ENCODE data around the gene KIAA1217.

KIAA1217 gene

GRCh38 chr10:24406809-24407483, 198.0 kb downstream of the KIAA1217 start:
- Mint-ChIP-seq H3K4me3 (no peak overlapping the region), H3K36me3 (no peaks in the 10 kb centered on the region), H3K27me3 (no peaks in the 10 kb centered on the region), H3K27ac (no peak overlapping the region), H3K4me1 (no peaks in the 10 kb centered on the region), H3K9me3 (peaks cover 1% of the 10 kb centered on the region)
- DNase-seq (ENCODE audit: low spot score in 2 of 2) (no peak), ATAC-seq (ENCODE audit: low read depth) (no peak)

DNA sequence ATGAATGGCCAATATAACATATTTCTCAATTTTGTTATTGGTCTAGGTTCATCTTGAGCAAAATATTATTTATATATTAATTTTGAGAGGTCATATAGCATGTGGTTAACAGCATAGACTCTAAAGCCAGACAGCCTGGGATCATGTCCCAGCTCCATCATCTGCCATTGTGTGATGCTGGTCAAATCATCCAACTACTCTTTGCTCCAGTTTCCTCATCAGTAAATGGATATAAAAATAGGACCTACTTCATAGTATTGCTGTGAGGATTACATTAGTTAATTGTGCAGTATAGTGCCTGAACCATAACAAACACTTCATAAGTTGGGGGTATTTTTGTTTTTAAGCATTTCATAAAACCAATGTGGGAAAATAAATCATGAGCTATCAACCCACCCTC, 199.0 kb downstream of the KIAA1217 start:
- no peaks in the 10 kb centered on the region for H3K27me3 Mint-ChIP-seq
- H3K36me3 Mint-ChIP-seq = no peaks in the 10 kb centered on the region
- H3K4me3 Mint-ChIP-seq = no peak overlapping the region
- no peak overlapping the region for H3K27ac Mint-ChIP-seq
- ATAC-seq (ENCODE audit: low read depth) (no peak), DNase-seq (ENCODE audit: low spot score in 2 of 2) (no peak)
- no peaks in the 10 kb centered on the region for H3K4me1 Mint-ChIP-seq
- peaks cover 1% of the 10 kb centered on the region for H3K9me3 Mint-ChIP-seq

DNA sequence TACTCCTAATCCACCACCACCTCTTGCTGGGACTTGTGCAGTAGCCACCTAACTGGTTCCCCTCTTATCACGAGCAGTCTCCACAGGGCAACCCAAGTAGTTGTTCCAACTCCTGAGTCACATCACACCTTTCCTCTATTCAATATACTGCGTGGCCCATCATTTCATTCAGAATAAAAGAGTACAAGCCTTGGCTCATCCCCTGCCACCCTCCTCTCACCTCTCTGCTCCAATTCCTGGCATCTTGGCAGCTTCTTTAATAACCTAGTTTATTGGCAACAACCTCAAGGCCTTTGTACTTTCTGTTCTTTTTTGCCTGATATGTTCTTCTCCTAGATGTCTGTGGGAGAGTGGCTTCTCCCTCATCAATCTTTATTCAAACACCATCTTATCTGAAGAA, 199.4 kb downstream of the KIAA1217 start:
- Mint-ChIP-seq H3K4me3 (no peak overlapping the region), H3K36me3 (no peaks in the 10 kb centered on the region), H3K4me1 (no peaks in the 10 kb centered on the region), H3K27ac (no peak overlapping the region), H3K27me3 (no peaks in the 10 kb centered on the region), H3K9me3 (peaks cover 1% of the 10 kb centered on the region)
- ATAC-seq (ENCODE audit: low read depth) (no peak), DNase-seq (ENCODE audit: low spot score in 2 of 2) (no peak)

DNA sequence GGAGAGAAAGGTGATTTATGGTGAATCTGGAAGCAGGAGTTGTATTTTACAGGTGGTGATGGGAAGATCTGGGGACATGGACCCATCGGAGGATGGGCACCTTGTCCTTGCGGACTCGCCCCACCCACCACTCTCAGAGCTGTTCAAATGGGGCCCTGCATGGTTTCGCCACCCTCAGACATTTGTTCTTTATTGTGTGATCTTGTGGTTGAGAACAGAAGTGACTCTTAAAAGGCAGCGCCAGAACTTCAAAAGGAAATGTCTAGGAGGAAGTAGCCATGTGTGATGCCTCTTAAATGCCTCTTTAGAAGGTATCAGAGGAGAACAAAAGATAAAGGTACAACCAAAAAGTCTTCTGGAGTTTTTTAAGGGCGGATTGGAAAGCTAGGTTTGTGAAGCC, 205.7 kb downstream of the KIAA1217 start:
- no peak overlapping the region for H3K27ac Mint-ChIP-seq

DNA sequence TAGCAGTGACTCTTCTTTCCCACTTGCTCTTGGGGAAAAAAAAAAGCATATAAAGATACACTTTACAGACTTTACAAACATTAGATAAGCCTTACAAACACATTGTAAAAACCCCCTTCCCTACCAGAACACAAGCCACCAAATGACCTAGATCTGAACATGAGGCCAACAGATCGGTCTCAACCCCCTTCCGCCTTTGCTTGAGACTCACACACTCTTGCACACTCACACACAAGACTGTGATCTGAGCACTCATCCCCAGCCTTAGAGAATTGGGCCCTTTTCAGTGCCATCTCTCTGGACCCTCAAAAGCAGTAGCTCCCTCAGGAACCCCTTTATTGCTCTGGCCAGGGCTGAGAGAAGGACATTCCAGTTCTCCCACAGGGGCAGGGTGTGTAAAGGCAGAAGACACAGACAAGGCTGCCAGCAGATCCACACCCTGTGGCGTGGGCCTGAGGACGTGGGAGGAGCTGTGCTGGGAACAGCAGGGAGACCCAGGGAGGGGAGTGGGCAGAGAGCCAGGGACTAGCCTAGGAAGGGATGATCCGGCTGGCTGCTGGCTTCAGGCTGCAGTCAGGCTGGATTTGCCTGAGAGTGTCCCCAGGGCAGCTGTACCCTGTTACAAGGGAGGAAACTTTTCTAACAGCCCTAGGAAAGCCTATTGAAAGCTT, 206.7 kb downstream of the KIAA1217 start:
- H3K27me3 Mint-ChIP-seq = no peaks in the 10 kb centered on the region
- no peaks in the 10 kb centered on the region for H3K9me3 Mint-ChIP-seq
- DNase-seq (ENCODE audit: low spot score in 2 of 2) (no peak), ATAC-seq (ENCODE audit: low read depth) (no peak)
- no peak overlapping the region for H3K4me3 Mint-ChIP-seq
- no peaks in the 10 kb centered on the region for H3K4me1 Mint-ChIP-seq
- no peaks in the 10 kb centered on the region for H3K36me3 Mint-ChIP-seq
- H3K27ac Mint-ChIP-seq = no peak overlapping the region

More for the DNA sequence above, 205.7 kb downstream of the KIAA1217 start:
- ATAC-seq (ENCODE audit: low read depth) (no peak), DNase-seq (ENCODE audit: low spot score in 2 of 2) (no peak)
- Mint-ChIP-seq H3K36me3 (no peaks in the 10 kb centered on the region), H3K4me3 (no peak overlapping the region), H3K4me1 (no peaks in the 10 kb centered on the region), H3K27me3 (no peaks in the 10 kb centered on the region), H3K9me3 (no peaks in the 10 kb centered on the region)

GRCh38 chr10:24416248-24416647, 207.3 kb downstream of the KIAA1217 start:
- DNase-seq (ENCODE audit: low spot score in 2 of 2) (no peak), ATAC-seq (ENCODE audit: low read depth) (no peak)
- H3K9me3 Mint-ChIP-seq = no peaks in the 10 kb centered on the region
- no peak overlapping the region for H3K27ac Mint-ChIP-seq
- H3K27me3 Mint-ChIP-seq = no peaks in the 10 kb centered on the region
- no peak overlapping the region for H3K4me3 Mint-ChIP-seq
- H3K4me1 Mint-ChIP-seq = no peaks in the 10 kb centered on the region
- no peaks in the 10 kb centered on the region for H3K36me3 Mint-ChIP-seq

DNA sequence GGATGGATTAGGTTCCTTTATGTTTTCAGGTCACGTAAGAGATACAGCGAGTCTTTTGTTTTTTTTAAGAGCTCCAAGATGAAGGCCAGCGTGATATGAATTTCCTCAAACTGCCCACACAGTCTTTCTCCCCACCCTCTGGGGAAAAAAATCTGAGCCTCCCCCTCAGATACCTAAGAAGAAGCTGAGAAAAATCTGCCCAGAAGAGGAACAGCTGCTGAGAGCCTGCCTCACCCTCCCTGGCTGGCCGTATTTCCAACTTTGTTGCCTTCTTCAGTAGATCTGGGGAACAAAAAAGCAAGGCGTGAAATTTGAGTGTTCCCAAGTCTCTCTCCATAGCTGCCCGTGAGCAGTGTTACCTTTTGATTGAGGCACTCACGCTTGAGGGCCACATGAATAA, 208.1 kb downstream of the KIAA1217 start:
- DNase-seq (ENCODE audit: low spot score in 2 of 2) (no peak), ATAC-seq (ENCODE audit: low read depth) (no peak)
- H3K4me1 Mint-ChIP-seq = no peaks in the 10 kb centered on the region
- no peak overlapping the region for H3K27ac Mint-ChIP-seq
- no peaks in the 10 kb centered on the region for H3K36me3 Mint-ChIP-seq
- H3K27me3 Mint-ChIP-seq = no peaks in the 10 kb centered on the region
- no peaks in the 10 kb centered on the region for H3K9me3 Mint-ChIP-seq
- no peak overlapping the region for H3K4me3 Mint-ChIP-seq

DNA sequence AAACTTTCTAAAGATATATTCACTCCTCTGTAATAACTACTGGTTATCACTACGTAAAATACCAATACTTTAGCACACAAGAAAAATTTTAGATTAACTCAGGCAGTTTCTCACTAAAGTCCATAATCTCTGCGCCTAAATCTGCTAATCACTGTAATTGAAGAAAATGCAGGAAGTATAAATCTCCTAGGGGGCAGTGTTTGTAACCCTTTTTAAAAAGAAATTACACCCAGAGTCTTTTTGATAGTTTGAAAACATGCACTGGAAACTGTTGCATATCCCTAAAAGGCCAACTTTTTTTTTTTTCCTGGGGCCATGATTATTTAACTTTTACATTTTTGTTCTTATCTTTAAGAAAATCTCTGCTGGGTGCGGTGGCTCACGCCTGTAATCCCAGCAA, 209.6 kb downstream of the KIAA1217 start:
- Mint-ChIP-seq H3K4me3 (no peak overlapping the region), H3K9me3 (no peaks in the 10 kb centered on the region), H3K4me1 (no peaks in the 10 kb centered on the region), H3K36me3 (no peaks in the 10 kb centered on the region), H3K27ac (no peak overlapping the region), H3K27me3 (no peaks in the 10 kb centered on the region)
- DNase-seq (ENCODE audit: low spot score in 2 of 2) (no peak), ATAC-seq (ENCODE audit: low read depth) (no peak)

GRCh38 chr10:24419066-24419465, 210.1 kb downstream of the KIAA1217 start:
- H3K27me3 Mint-ChIP-seq = no peaks in the 10 kb centered on the region
- no peak overlapping the region for H3K4me3 Mint-ChIP-seq
- DNase-seq (ENCODE audit: low spot score in 2 of 2) = no peak
- no peak for ATAC-seq (ENCODE audit: low read depth)
- H3K36me3 Mint-ChIP-seq = no peaks in the 10 kb centered on the region
- H3K9me3 Mint-ChIP-seq = no peaks in the 10 kb centered on the region
- H3K27ac Mint-ChIP-seq = no peak overlapping the region
- no peaks in the 10 kb centered on the region for H3K4me1 Mint-ChIP-seq

GRCh38 chr10:24425151-24425550, 216.2 kb downstream of the KIAA1217 start:
- Mint-ChIP-seq H3K4me3 (no peak overlapping the region), H3K9me3 (no peaks in the 10 kb centered on the region), H3K27ac (no peak overlapping the region), H3K4me1 (no peaks in the 10 kb centered on the region), H3K36me3 (no peaks in the 10 kb centered on the region), H3K27me3 (no peaks in the 10 kb centered on the region)
- DNase-seq (ENCODE audit: low spot score in 2 of 2) = no peak
- no peak for ATAC-seq (ENCODE audit: low read depth)

- DNase-seq (ENCODE audit: low spot score in 2 of 2) = no peak
- no peaks in the 10 kb centered on the region for H3K27me3 Mint-ChIP-seq
- no peaks in the 10 kb centered on the region for H3K4me1 Mint-ChIP-seq
- H3K4me3 Mint-ChIP-seq = no peak overlapping the region
- H3K27ac Mint-ChIP-seq = no peak overlapping the region
- H3K9me3 Mint-ChIP-seq = no peaks in the 10 kb centered on the region
- no peak for ATAC-seq (ENCODE audit: low read depth)
- H3K36me3 Mint-ChIP-seq = no peaks in the 10 kb centered on the region
Observed at GRCh38 chr10:24427678-24428409, 218.9 kb downstream of the KIAA1217 start.

DNA sequence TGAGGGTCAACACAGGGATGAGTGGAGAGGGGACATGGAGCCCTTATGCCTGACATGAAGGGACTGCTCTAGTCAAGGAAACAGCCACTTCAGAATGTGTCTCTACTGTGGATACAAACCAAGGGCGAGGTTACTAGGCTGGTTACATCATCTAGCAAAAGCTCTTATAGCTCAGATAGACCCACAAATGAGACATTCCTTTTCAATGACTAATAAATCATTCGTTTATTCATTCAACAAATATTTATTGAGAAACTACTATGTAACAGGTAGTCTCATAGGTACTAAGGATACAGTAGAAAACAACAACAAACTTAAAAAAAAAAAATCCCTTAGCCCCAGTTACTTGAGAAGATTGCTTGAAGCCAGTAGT, 219.5 kb downstream of the KIAA1217 start:
- Mint-ChIP-seq H3K4me3 (no peak overlapping the region), H3K9me3 (no peaks in the 10 kb centered on the region), H3K27me3 (no peaks in the 10 kb centered on the region), H3K27ac (no peak overlapping the region), H3K36me3 (no peaks in the 10 kb centered on the region), H3K4me1 (no peaks in the 10 kb centered on the region)
- ATAC-seq (ENCODE audit: low read depth) (no peak), DNase-seq (ENCODE audit: low spot score in 2 of 2) (no peak)

DNA sequence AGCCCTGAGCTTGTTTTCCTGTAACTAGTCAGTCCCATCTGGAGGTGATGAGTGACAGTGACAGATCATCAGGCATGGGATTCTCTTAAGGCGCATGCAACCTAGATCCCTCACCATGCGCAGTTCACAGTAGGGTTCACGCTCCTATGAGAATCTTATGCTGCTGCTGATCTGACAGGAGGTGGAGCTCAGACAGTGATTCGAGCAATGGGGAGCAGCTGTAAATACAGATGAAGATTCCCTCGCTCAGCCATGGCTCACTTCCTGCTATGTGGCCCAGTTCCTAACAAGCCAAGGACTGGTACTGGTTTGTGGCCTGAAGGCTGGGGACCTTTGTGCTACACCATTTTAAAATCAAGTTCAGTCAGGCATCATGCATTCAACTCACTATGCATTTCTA, 221.7 kb downstream of the KIAA1217 start:
- no peaks in the 10 kb centered on the region for H3K4me1 Mint-ChIP-seq
- H3K27me3 Mint-ChIP-seq = no peaks in the 10 kb centered on the region
- H3K4me3 Mint-ChIP-seq = no peak overlapping the region
- H3K36me3 Mint-ChIP-seq = no peaks in the 10 kb centered on the region
- H3K27ac Mint-ChIP-seq = no peak overlapping the region
- ATAC-seq (ENCODE audit: low read depth) (no peak), DNase-seq (ENCODE audit: low spot score in 2 of 2) (no peak)
- H3K9me3 Mint-ChIP-seq = no peaks in the 10 kb centered on the region

DNA sequence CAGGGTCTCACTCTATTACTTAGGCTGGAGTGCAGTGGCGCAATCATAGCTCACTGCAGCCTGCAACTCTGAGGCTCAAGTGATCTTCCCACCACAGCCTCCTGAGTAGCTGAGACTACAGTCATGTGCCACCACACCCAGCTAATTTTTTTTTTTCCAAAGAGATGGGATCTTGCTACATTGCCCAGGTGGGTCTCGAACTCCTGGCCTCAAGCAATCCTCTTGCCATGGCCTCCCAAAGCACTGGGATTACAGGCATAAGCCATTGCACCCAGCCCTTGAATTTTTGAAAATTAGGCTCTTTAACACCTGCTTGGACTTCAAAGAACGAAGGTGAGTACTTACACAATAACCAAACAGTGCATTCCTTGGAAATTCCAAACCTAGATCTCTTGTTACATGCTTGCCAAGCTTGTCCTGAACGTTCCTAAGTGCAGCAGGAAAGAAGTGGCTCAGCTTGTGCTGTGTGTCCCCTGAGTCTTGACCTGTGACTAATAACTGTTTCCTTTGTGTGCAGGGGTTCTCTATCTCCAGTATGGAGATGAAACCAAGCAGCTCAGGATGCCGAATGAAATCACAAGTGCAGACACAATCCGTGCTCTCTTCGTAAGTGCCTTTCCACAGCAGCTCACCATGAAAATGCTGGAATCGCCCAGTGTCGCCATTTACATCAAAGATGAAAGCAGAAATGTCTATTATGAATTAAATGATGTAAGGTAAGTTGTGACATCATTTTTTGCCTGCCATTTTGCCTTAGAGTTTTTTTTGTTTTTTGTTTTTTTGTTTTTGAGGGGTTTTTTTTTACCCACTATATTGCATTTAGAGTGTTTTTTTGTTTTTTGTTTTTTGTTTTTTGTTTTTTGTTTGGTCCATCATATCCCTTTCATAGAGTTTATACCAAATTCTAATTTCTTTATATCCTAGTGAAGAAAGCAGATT, 223.8 kb downstream of the KIAA1217 start:
- H3K4me1 Mint-ChIP-seq = no peaks in the 10 kb centered on the region
- no peak overlapping the region for H3K4me3 Mint-ChIP-seq
- H3K27ac Mint-ChIP-seq = no peak overlapping the region
- ATAC-seq (ENCODE audit: low read depth) (no peak), DNase-seq (ENCODE audit: low spot score in 2 of 2) (no peak)
- no peaks in the 10 kb centered on the region for H3K27me3 Mint-ChIP-seq
- no peaks in the 10 kb centered on the region for H3K36me3 Mint-ChIP-seq
- H3K9me3 Mint-ChIP-seq = no peaks in the 10 kb centered on the region

All from memory B cell (primary cell).